H1 (cell line): ENCODE data around the gene COLEC12. TPM values are rescaled to one million over a fixed set of nuclear protein-coding genes. Genes with fewer than 3 reads are reported as not detected.

Source experiments
- CTCF ChIA-PET: fragments of 300-600 bp; sonication (Branson Sonifier 250); formaldehyde crosslinking; loops from one replicate; lab custom pipeline; 2021; ENCODE audit not compliant: partially characterized antibody; lab: Charles Lee
- POLR2A ChIA-PET: fragments of 300-600 bp; sonication (Branson Sonifier 250); formaldehyde crosslinking; loops from one replicate; lab custom pipeline; 2021; ENCODE audit warnings: inconsistent platforms; ENCODE audit not compliant: partially characterized antibody; lab: Charles Lee
- DNase-seq, 2 experiments: peaks; one replicate each; pipeline versions ENCODE4 v3.0.0 to v3.0.0-alpha.2; 2010 to 2022; ENCODE audit warnings: low spot score in 2 of 2, low read depth in 1 of 2, mixed read lengths in 1 of 2
- FAIRE-seq: peaks from 2 replicates; lab custom pipeline; 2011; peaks lifted over from hg19 to GRCh38; lab: Jason Lieb, UNC
- H2AFZ ChIP-seq: 2 replicates; pipeline ENCODE4 v1.8.1; 2012; ENCODE audit warnings: low read length, inconsistent platforms
- H2AK5ac ChIP-seq: 2 replicates; pipeline ENCODE4 v1.6.1; 2013; ENCODE audit warnings: low read depth, low read length
- H2BK120ac ChIP-seq: replicated peaks from 2 replicates; pipeline ENCODE3; 2013; ENCODE audit warnings: low read depth, low read length, inconsistent platforms
- H2BK12ac ChIP-seq: 2 replicates; pipeline ENCODE4 v1.6.1; 2013; ENCODE audit warnings: low read depth, low read length
- H2BK15ac ChIP-seq: 2 replicates; pipeline ENCODE4 v1.6.1; 2013; ENCODE audit warnings: low read length
- H2BK20ac ChIP-seq: 2 replicates; pipeline ENCODE4 v1.6.1; 2013; ENCODE audit warnings: low read length
- H2BK5ac ChIP-seq: 2 replicates; pipeline ENCODE4 v1.6.1; 2013; ENCODE audit warnings: low read depth, low read length
- H3K14ac ChIP-seq: 2 replicates; pipeline ENCODE4 v1.6.1; 2013; ENCODE audit warnings: inconsistent platforms; ENCODE audit not compliant: insufficient read length
- H3K18ac ChIP-seq: 2 replicates; pipeline ENCODE4 v1.6.1; 2013; ENCODE audit warnings: low read length; ENCODE audit errors: extremely low read depth
- H3K23ac ChIP-seq: 2 replicates; pipeline ENCODE4 v1.6.1; 2013; ENCODE audit warnings: inconsistent platforms; ENCODE audit not compliant: insufficient read length
- H3K23me2 ChIP-seq: 2 replicates; pipeline ENCODE4 v1.6.1; 2013; ENCODE audit warnings: low read depth, low read length
- H3K27ac ChIP-seq: 2 replicates; pipeline ENCODE4 v1.6.1; 2011; ENCODE audit warnings: low read depth, low read length, inconsistent platforms
- H3K27me3 ChIP-seq, 4 experiments: replicated peaks in 1 of 4; 1 replicate in 1 of 4; 2 replicates in 3 of 4; pipeline versions ENCODE4 v1.6.1 to v1.8.1; 2011 to 2013; ENCODE audit warnings: low read length in 3 of 4, mild to moderate bottlenecking in 3 of 4, inconsistent platforms in 2 of 4, mixed read lengths in 2 of 4, moderate library complexity in 1 of 4; ENCODE audit not compliant: control insufficient read depth in 3 of 4, insufficient read depth in 3 of 4; ENCODE audit errors: extremely low read depth in 1 of 4
- H3K36me3 ChIP-seq, 4 experiments: 2 replicates each; pipeline versions ENCODE4 v1.6.1 to v1.8.1; 2011 to 2013; ENCODE audit warnings: mild to moderate bottlenecking in 4 of 4, low read length in 3 of 4, moderate library complexity in 2 of 4, control low read depth in 1 of 4, inconsistent platforms in 1 of 4; ENCODE audit not compliant: insufficient read depth in 4 of 4, control insufficient read depth in 2 of 4
- H3K4ac ChIP-seq: replicated peaks from 2 replicates; pipeline ENCODE3; 2013; ENCODE audit warnings: low read length, low read depth, mixed read lengths, inconsistent platforms; ENCODE audit not compliant: insufficient read length
- H3K4me1 ChIP-seq, 4 experiments: replicated peaks in 1 of 4; 1 replicate in 1 of 4; 2 replicates in 3 of 4; pipeline versions ENCODE4 v1.6.1 to v1.8.1; 2011 to 2013; ENCODE audit warnings: low read length in 3 of 4, inconsistent platforms in 2 of 4, mixed read lengths in 1 of 4; ENCODE audit not compliant: insufficient read depth in 4 of 4, control insufficient read depth in 3 of 4
- H3K4me2 ChIP-seq, 2 experiments: 2 replicates each; pipeline versions ENCODE4 v1.6.1 to v1.8.1; 2011 to 2013; ENCODE audit warnings: low read depth in 2 of 2, low read length in 2 of 2, control low read depth in 1 of 2, inconsistent platforms in 1 of 2, mild to moderate bottlenecking in 1 of 2; ENCODE audit not compliant: insufficient read depth in 1 of 2
- H3K4me3 ChIP-seq, 4 experiments: fragments of 200-600, 300-600 bp in 1 of 4; sonication (generic), shearing (Covaris generic), sonication (Bioruptor Twin) in 1 of 4; 2 replicates each; pipeline versions ENCODE4 v1.5.1 to v1.8.1; 2011 to 2016; ENCODE audit warnings: low read length in 4 of 4, low read depth in 3 of 4, control low read depth in 2 of 4, inconsistent platforms in 2 of 4, mild to moderate bottlenecking in 2 of 4, mixed read lengths in 1 of 4, moderate library complexity in 1 of 4; ENCODE audit not compliant: insufficient read depth in 2 of 4; ENCODE audit errors: extremely low read depth in 1 of 4
- H3K56ac ChIP-seq: replicated peaks from 2 replicates; pipeline ENCODE3; 2013; ENCODE audit warnings: low read depth, mild to moderate bottlenecking, mixed read lengths, low read length, inconsistent platforms; ENCODE audit not compliant: insufficient read length
- H3K79me1 ChIP-seq: 2 replicates; pipeline ENCODE4 v1.6.1; 2013; ENCODE audit warnings: low read depth, low read length, control low read depth
- H3K79me2 ChIP-seq, 2 experiments: 2 replicates each; pipeline versions ENCODE4 v1.6.1 to v1.8.1; 2012 to 2013; ENCODE audit warnings: low read length in 2 of 2, mild to moderate bottlenecking in 2 of 2, inconsistent platforms in 1 of 2; ENCODE audit not compliant: insufficient read depth in 2 of 2, control insufficient read depth in 1 of 2
- H3K9ac ChIP-seq, 4 experiments: replicated peaks in 1 of 4; 1 replicate in 1 of 4; 2 replicates in 3 of 4; pipeline versions ENCODE4 v1.6.1 to v1.8.1; 2011 to 2013; ENCODE audit warnings: low read depth in 3 of 4, low read length in 3 of 4, control low read depth in 2 of 4, mild to moderate bottlenecking in 2 of 4, moderate library complexity in 2 of 4, inconsistent platforms in 1 of 4; ENCODE audit errors: extremely low read depth in 1 of 4
- H3K9me3 ChIP-seq, 2 experiments: 2 replicates each; pipeline versions ENCODE4 v1.6.1 to v1.8.1; 2012 to 2013; ENCODE audit warnings: mild to moderate bottlenecking in 2 of 2, moderate library complexity in 2 of 2, control low read depth in 1 of 2, inconsistent platforms in 1 of 2, low read depth in 1 of 2, low read length in 1 of 2, mixed read lengths in 1 of 2; ENCODE audit not compliant: insufficient read depth in 2 of 2
- H4K20me1 ChIP-seq, 2 experiments: replicated peaks in 1 of 2; 2 replicates each; pipeline versions ENCODE3 to v1.8.1; 2011 to 2013; ENCODE audit warnings: inconsistent platforms in 2 of 2, low read length in 2 of 2, mild to moderate bottlenecking in 1 of 2; ENCODE audit not compliant: insufficient read depth in 2 of 2, control insufficient read depth in 1 of 2
- H4K5ac ChIP-seq: 2 replicates; pipeline ENCODE4 v1.6.1; 2013; ENCODE audit warnings: low read length, low read depth, mixed read lengths, inconsistent platforms; ENCODE audit not compliant: insufficient read length
- H4K8ac ChIP-seq: 2 replicates; pipeline ENCODE4 v1.8.0; 2013; ENCODE audit warnings: mild to moderate bottlenecking, moderate library complexity, low read length, inconsistent platforms; ENCODE audit not compliant: insufficient read depth; ENCODE audit errors: extremely low read depth
- H4K91ac ChIP-seq: replicated peaks from 2 replicates; pipeline ENCODE3; 2013; ENCODE audit warnings: low read length, mixed read lengths, inconsistent platforms; ENCODE audit not compliant: insufficient read length
- BACH1 ChIP-seq: IDR thresholded peaks from 2 replicates; pipeline ENCODE4 v1.6.1; 2012; ENCODE audit warnings: low read length, improper control_type of control experiment
- CEBPB ChIP-seq: IDR thresholded peaks from 2 replicates; pipeline ENCODE4 v1.6.1; 2012; ENCODE audit warnings: low read depth, low read length
- JUN ChIP-seq: IDR thresholded peaks from 2 replicates; pipeline ENCODE4 v1.6.1; 2011; ENCODE audit warnings: low read depth, mild to moderate bottlenecking, improper control_type of control experiment, low read length
- RBBP5 ChIP-seq: IDR thresholded peaks from 2 replicates; pipeline ENCODE4 v1.7.1; 2012; ENCODE audit warnings: low read depth, mild to moderate bottlenecking, inconsistent platforms, low read length, moderate library complexity, borderline replicate concordance
- SIX5 ChIP-seq: IDR thresholded peaks from 2 replicates; pipeline ENCODE4 v1.6.1; 2011; ENCODE audit warnings: mild to moderate bottlenecking, low read depth, low read length
- SRF ChIP-seq: IDR thresholded peaks from 2 replicates; pipeline ENCODE4 v1.6.1; 2011; ENCODE audit warnings: mild to moderate bottlenecking, low read depth, low read length, moderate library complexity
- TAF7 ChIP-seq: optimal IDR thresholded peaks from 2 replicates; pipeline ENCODE3; 2011; ENCODE audit warnings: low read depth, mild to moderate bottlenecking, inconsistent platforms, low read length, moderate library complexity, borderline replicate concordance
- TEAD4 ChIP-seq: IDR thresholded peaks from 2 replicates; pipeline ENCODE4 v1.6.1; 2012; ENCODE audit warnings: low read depth, low read length, inconsistent platforms, mixed read lengths
- WGBS, 2 experiments: shearing (Covaris generic) in 1 of 2; methylation state at CpG; one replicate each; pipeline versions ENCODE4 v1.1.6 to v1.1.7; 2013 to 2015; ENCODE audit warnings: low lambda C conversion rate in 2 of 2, mixed read lengths in 2 of 2, inconsistent platforms in 1 of 2, low coverage in 1 of 2, missing lambda C conversion rate in 1 of 2; ENCODE audit not compliant: insufficient replicate concordance in 2 of 2, insufficient coverage in 1 of 2, insufficient read length in 1 of 2; ENCODE audit errors: extremely low coverage in 1 of 2, missing lambda C conversion rate in 1 of 2; 5-methylcytosine and 5-hydroxymethylcytosine counted together
- polyA plus RNA-seq, 7 experiments: library from polyadenylated mRNA; depleted of rRNA in 3 of 7; stranded (reverse) in 5 of 7; unstranded in 2 of 7; fragments of >200 nt in 5 of 7; fragments of 200-250 nt in 2 of 7; gene quantifications; 1 replicate in 5 of 7; 2 replicates in 1 of 7; 4 replicates in 1 of 7; pipeline versions ENCODE4 v1.2.1 to v1.2.3, GENCODE V29; 2011 to 2013; ENCODE audit warnings: missing spikeins in 2 of 7, mixed read lengths in 2 of 7
- total RNA-seq: library from RNA; stranded (reverse); fragmentation: NEBNext Ultra II Directional; extraction: Animal tissue kit (Norgen Biotek cat#: 25700); gene quantifications from 2 replicates; pipeline ENCODE4 v1.2.1, GENCODE V29; 2021
- TF ChIP-seq, protein P1 (sequence below), 3 experiments: IDR thresholded peaks; 1 replicate in 2 of 3; 2 replicates in 1 of 3; pipeline versions ENCODE4 v1.5.1 to v1.6.1; 2011; ENCODE audit warnings: low read length in 3 of 3, mild to moderate bottlenecking in 3 of 3, inconsistent platforms in 2 of 3, low read depth in 1 of 3, moderate library complexity in 1 of 3; ENCODE audit not compliant: insufficient read depth in 1 of 3; ENCODE audit errors: control extremely low read depth in 1 of 3

The COLEC12 gene
- total and polyA plus RNA-seq, 2 of the 8 experiments (the other 6 are each of a cell fraction or from before 2014, with no cell fraction given) = 0.44 to 2.3 TPM

DNA sequence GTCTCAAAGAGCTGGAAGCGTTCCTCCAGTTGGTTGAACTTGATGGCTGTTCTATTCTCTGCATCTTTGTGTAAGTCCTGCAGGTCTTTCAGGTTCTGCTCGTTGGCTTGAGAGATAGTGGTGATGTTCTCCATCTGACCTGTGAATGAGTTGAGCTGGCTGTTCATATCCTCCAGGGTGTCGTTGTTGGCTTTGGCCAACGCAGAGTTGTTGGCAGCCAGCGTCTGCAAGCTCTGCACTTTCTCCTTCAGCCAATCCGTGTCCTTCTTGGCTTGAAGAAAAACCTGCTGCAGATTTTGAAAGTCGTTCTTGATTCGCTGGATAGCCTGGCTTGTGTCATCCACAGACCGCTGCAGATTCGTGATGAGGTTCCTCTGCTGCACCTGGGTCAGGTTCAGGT is 153.9 kb downstream of the COLEC12 start:
- Histone ChIP-seq H3K79me1 (no peaks in the 10 kb centered on the region), H3K18ac (no peak overlapping the region), H3K9ac (no peak overlapping the region), H3K23me2 (no peaks in the 10 kb centered on the region), H4K8ac (no peak overlapping the region), H3K79me2 (no peaks in the 10 kb centered on the region), H4K91ac (no peak overlapping the region), H3K27me3 (no peaks in the 10 kb centered on the region), H3K4me1 (no peaks in the 10 kb centered on the region), H3K14ac (no peak overlapping the region), H3K4me2 (no peak overlapping the region), H2AFZ (no peak overlapping the region), H3K9me3 (no peaks in the 10 kb centered on the region), H4K5ac (no peak overlapping the region), H3K56ac (no peak overlapping the region), H3K4me3 (no peak overlapping the region), H2BK15ac (no peak overlapping the region), H2BK20ac (no peak overlapping the region), H2AK5ac (no peak overlapping the region), H3K4ac (no peak overlapping the region), H3K23ac (no peak overlapping the region), H3K36me3 (no peaks in the 10 kb centered on the region), H2BK12ac (no peak overlapping the region), H3K27ac (no peak overlapping the region), H2BK5ac (no peak overlapping the region), H2BK120ac (no peak overlapping the region), H4K20me1 (no peaks in the 10 kb centered on the region)
- TF ChIP-seq CEBPB (no peak), SIX5 (no peak), RBBP5 (no peak), TAF7 (no peak), JUN (no peak), TEAD4 (no peak), BACH1 (no peak), SRF (no peak)
- TF ChIP-seq, protein P1, sequence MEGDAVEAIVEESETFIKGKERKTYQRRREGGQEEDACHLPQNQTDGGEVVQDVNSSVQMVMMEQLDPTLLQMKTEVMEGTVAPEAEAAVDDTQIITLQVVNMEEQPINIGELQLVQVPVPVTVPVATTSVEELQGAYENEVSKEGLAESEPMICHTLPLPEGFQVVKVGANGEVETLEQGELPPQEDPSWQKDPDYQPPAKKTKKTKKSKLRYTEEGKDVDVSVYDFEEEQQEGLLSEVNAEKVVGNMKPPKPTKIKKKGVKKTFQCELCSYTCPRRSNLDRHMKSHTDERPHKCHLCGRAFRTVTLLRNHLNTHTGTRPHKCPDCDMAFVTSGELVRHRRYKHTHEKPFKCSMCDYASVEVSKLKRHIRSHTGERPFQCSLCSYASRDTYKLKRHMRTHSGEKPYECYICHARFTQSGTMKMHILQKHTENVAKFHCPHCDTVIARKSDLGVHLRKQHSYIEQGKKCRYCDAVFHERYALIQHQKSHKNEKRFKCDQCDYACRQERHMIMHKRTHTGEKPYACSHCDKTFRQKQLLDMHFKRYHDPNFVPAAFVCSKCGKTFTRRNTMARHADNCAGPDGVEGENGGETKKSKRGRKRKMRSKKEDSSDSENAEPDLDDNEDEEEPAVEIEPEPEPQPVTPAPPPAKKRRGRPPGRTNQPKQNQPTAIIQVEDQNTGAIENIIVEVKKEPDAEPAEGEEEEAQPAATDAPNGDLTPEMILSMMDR (IDR thresholded peaks at IDR 0.05; ENCODE audit: control extremely low read depth in 1 of 3, insufficient read depth in 1 of 3, low read depth in 1 of 3, low read length in 3 of 3) = no peak
- CTCF ChIA-PET = interaction anchor here (0.9 to 1.0 kb wide), 2 partner anchors 22 to 24 kb away, joined by 3 read pairs; no protein-coding TSS in a partner anchor
- 90% methylated on average over 10 of the region's 10 CpGs; no CpG with 5 or more reads in 1 of the 2 experiments for WGBS, 2 experiments
- no peak for DNase-seq
- FAIRE-seq = no peak
- POLR2A ChIA-PET = no interaction called here
